ENCODE measurements around the gene TUSC7.

The TUSC7 gene

DNA sequence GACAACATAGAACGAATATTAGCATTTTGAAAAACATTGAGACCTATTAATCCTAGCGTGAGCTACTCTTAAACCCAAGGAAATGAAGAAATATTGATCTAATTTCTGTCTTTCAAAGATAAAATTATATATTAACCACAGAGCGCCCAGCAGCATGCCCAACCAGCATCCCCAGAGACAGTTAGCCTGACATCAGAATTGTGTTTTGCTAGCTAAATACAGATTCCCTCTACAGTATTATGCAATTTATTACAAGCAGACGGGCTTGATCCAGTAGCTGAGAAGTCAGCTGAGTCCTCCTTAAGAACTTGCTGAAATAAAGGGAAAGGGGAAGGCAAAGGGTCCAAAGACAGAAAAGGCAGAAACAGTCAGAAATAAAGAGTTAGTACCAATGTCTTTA, 7.2 kb upstream of the TUSC7 start:
- H3K27me3 ChIP-seq (ENCODE audit: insufficient read depth, poor library complexity, severe bottlenecking): no peaks in the 10 kb centered on the region
- H3K27ac ChIP-seq (replicated peaks): no peak overlapping the region
- TF ChIP-seq, protein P1, sequence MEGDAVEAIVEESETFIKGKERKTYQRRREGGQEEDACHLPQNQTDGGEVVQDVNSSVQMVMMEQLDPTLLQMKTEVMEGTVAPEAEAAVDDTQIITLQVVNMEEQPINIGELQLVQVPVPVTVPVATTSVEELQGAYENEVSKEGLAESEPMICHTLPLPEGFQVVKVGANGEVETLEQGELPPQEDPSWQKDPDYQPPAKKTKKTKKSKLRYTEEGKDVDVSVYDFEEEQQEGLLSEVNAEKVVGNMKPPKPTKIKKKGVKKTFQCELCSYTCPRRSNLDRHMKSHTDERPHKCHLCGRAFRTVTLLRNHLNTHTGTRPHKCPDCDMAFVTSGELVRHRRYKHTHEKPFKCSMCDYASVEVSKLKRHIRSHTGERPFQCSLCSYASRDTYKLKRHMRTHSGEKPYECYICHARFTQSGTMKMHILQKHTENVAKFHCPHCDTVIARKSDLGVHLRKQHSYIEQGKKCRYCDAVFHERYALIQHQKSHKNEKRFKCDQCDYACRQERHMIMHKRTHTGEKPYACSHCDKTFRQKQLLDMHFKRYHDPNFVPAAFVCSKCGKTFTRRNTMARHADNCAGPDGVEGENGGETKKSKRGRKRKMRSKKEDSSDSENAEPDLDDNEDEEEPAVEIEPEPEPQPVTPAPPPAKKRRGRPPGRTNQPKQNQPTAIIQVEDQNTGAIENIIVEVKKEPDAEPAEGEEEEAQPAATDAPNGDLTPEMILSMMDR (IDR thresholded peaks at IDR 0.05; ENCODE audit: insufficient read depth, low read length): no peak
- TF ChIP-seq POLR2AphosphoS5 (IDR thresholded peaks at IDR 0.05; ENCODE audit: low read depth) (no peak), SPI1 (IDR thresholded peaks at IDR 0.05; ENCODE audit: borderline replicate concordance, low read depth) (no peak), GABPA (IDR thresholded peaks at IDR 0.05; ENCODE audit: low read depth) (no peak)
- TF ChIP-seq, protein P2, sequence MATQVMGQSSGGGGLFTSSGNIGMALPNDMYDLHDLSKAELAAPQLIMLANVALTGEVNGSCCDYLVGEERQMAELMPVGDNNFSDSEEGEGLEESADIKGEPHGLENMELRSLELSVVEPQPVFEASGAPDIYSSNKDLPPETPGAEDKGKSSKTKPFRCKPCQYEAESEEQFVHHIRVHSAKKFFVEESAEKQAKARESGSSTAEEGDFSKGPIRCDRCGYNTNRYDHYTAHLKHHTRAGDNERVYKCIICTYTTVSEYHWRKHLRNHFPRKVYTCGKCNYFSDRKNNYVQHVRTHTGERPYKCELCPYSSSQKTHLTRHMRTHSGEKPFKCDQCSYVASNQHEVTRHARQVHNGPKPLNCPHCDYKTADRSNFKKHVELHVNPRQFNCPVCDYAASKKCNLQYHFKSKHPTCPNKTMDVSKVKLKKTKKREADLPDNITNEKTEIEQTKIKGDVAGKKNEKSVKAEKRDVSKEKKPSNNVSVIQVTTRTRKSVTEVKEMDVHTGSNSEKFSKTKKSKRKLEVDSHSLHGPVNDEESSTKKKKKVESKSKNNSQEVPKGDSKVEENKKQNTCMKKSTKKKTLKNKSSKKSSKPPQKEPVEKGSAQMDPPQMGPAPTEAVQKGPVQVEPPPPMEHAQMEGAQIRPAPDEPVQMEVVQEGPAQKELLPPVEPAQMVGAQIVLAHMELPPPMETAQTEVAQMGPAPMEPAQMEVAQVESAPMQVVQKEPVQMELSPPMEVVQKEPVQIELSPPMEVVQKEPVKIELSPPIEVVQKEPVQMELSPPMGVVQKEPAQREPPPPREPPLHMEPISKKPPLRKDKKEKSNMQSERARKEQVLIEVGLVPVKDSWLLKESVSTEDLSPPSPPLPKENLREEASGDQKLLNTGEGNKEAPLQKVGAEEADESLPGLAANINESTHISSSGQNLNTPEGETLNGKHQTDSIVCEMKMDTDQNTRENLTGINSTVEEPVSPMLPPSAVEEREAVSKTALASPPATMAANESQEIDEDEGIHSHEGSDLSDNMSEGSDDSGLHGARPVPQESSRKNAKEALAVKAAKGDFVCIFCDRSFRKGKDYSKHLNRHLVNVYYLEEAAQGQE (IDR thresholded peaks at IDR 0.05; ENCODE audit: insufficient replicate concordance, low read depth): no peak
- DNase-seq (ENCODE audit: low read depth in 1 of 2, low spot score in 1 of 2): no peak
- no peak overlapping the region for H3K4me3 ChIP-seq (replicated peaks; ENCODE audit: insufficient read depth, low read length)

DNA sequence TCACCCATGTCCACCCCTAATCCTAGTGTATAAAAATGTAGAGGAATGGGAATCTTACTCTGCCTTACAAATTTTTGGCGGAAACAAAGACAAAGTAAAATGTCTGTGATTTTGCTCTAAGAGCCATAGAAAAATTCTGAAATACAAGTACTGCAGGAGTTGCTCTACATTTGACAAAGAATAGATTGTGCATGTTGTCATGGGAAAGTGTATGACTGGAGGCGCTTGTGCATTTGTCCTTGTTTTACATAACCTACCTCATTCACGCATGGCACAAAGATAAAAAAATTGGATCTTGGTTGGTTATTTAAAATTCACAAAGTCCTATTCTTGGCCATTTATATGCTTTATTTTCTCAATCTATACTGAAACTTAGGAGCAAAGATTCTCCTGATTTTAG, 2.0 kb upstream of the TUSC7 start:
- Histone ChIP-seq H3K27me3 (ENCODE audit: insufficient read depth, poor library complexity, severe bottlenecking) (no peaks in the 10 kb centered on the region), H3K4me3 (replicated peaks; ENCODE audit: insufficient read depth, low read length) (no peak overlapping the region), H3K27ac (replicated peaks) (no peak overlapping the region)
- TF ChIP-seq SPI1 (IDR thresholded peaks at IDR 0.05; ENCODE audit: borderline replicate concordance, low read depth) (no peak), POLR2AphosphoS5 (IDR thresholded peaks at IDR 0.05; ENCODE audit: low read depth) (no peak), GABPA (IDR thresholded peaks at IDR 0.05; ENCODE audit: low read depth) (no peak)
- TF ChIP-seq, protein P1 (IDR thresholded peaks at IDR 0.05; ENCODE audit: insufficient read depth, low read length): no peak
- TF ChIP-seq, protein P2 (IDR thresholded peaks at IDR 0.05; ENCODE audit: insufficient replicate concordance, low read depth): no peak
- no peak for DNase-seq (ENCODE audit: low read depth in 1 of 2, low spot score in 1 of 2)

DNA sequence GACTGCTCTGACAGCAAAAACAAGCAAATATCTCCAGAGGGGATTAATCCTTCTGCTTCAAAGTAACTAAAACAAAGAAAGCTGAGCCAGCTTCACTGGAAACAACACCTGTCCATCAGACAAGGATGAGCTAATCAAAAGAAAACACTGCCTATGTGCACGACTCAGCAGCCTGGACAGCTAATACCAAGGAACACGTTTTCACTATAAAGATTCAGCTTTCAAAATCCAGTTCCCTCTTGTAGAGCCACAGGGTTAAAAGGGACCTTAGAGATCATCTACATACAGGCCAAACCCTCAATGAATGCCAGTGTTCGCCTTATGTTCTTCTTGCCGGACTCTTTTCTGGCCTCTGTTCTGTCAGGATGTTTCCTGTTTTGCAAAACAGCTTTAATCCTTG, 6.9 kb downstream of the TUSC7 start:
- Histone ChIP-seq H3K27me3 (ENCODE audit: insufficient read depth, poor library complexity, severe bottlenecking) (no peaks in the 10 kb centered on the region), H3K27ac (replicated peaks) (no peak overlapping the region), H3K4me3 (replicated peaks; ENCODE audit: insufficient read depth, low read length) (no peak overlapping the region)
- DNase-seq (ENCODE audit: low read depth in 1 of 2, low spot score in 1 of 2): no peak
- TF ChIP-seq, protein P1 (IDR thresholded peaks at IDR 0.05; ENCODE audit: insufficient read depth, low read length): no peak
- TF ChIP-seq POLR2AphosphoS5 (IDR thresholded peaks at IDR 0.05; ENCODE audit: low read depth) (no peak), GABPA (IDR thresholded peaks at IDR 0.05; ENCODE audit: low read depth) (no peak), SPI1 (IDR thresholded peaks at IDR 0.05; ENCODE audit: borderline replicate concordance, low read depth) (no peak)
- TF ChIP-seq, protein P2 (IDR thresholded peaks at IDR 0.05; ENCODE audit: insufficient replicate concordance, low read depth): no peak

Measured in HL-60 (cell line).